Stimulated activated CD8-positive, alpha-beta memory T cell treated with anti-CD3 and anti-CD28 coated beads, Interleukin-7, amount 100 ng/mL, for 48 hours (primary cell): ENCODE data around the gene TK1.

Experiments
- DNase-seq, 2 donors: peaks; one replicate each; pipeline ENCODE4 v3.0.0-alpha.2; 2020; ENCODE audit warnings: low read depth in 1 of 2; ENCODE audit errors: extremely low read depth in 1 of 2

The TK1 gene

DNA sequence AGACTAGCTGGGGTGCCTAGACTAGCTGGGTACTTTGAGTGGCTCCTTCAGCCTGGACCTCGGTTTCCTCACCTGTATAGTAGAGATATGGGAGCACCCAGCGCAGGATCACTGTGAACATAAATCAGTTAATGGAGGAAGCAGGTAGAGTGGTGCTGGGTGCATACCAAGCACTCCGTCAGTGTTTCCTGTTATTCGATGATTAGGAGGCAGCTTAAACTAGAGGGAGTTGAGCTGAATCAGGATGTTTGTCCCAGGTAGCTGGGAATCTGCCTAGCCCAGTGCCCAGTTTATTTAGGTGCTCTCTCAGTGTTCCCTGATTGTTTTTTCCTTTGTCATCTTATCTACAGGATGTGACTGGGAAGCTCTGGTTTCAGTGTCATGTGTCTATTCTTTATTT lies 36.2 kb upstream of the TK1 start:
- no peak for DNase-seq

GRCh38 chr17:78219396-78220150 lies 32.7 kb upstream of the TK1 start:
- no peak for DNase-seq

GRCh38 chr17:78214706-78215061 lies 27.8 kb upstream of the TK1 start:
- no peak for DNase-seq

DNA sequence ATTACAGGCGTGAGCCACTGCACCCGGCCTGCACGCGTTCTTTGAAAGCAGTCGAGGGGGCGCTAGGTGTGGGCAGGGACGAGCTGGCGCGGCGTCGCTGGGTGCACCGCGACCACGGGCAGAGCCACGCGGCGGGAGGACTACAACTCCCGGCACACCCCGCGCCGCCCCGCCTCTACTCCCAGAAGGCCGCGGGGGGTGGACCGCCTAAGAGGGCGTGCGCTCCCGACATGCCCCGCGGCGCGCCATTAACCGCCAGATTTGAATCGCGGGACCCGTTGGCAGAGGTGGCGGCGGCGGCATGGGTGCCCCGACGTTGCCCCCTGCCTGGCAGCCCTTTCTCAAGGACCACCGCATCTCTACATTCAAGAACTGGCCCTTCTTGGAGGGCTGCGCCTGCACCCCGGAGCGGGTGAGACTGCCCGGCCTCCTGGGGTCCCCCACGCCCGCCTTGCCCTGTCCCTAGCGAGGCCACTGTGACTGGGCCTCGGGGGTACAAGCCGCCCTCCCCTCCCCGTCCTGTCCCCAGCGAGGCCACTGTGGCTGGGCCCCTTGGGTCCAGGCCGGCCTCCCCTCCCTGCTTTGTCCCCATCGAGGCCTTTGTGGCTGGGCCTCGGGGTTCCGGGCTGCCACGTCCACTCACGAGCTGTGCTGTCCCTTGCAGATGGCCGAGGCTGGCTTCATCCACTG lies 27.3 kb upstream of the TK1 start, which contains the start of gene BIRC5:
TSS of gene BIRC5 (plus strand) at position 238 of the 690 bp plus-strand sequence. CDS start at position 302, 64 bp downstream.
- peak; percentile 76 to 84 for DNase-seq

DNA sequence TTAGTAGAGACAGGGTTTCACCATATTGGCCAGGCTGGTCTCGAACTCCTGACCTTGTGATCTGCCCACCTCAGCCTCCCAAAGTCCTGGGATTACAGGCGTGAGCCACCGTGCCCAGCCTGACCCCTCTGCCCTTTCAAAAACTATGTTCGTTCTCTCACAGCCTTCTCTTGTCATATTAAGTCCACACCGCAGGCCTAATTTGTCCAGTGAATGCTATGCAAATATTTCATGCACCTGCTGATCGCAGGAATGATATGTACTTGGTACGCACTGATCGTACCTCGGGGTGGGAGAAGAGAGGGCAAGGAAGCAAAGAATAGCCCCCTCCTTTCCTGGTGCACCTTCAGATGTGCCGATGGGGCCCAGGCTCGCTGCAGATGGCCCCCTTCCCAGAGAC lies 24.2 kb upstream of the TK1 start:
- DNase-seq, result no peak

DNA sequence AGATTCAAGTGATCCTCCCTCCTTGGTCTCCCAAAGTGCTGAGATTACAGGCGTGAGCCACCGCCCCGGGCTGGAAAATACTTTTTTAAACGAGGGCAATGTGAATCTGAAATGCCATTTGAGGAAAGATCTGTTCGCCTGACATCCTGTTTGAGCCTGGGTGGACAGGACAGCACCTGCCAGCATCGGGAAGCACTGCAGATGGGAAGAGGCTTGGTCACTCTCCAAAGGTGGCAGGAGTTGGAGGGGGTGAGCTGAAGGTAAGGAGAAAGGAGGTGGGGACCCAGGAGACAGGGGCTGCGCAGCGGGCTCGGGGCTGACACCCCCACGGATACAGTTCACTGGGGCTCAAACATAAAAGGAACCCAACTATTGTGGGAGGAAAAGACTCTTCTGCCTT lies 23.3 kb upstream of the TK1 start:
- no peak for DNase-seq

DNA sequence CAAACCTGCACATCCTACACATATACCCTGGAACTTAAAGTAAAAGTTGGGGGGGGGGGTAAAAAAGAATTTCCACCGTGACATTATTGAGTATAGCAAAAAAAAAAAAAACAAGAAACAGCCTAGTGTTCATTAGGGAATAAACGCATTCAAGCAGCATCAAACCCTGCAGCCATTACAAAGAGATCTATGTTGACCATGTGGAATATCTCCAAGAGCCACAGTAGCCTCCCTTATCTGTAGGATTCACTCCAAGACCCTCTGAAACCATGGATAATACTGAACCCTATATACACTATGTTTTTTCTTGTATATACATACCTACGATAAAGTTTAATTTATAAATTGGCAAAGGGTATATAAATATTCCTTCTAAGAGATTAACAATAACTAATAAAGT lies 21.6 kb upstream of the TK1 start:
- DNase-seq, result no peak

DNA sequence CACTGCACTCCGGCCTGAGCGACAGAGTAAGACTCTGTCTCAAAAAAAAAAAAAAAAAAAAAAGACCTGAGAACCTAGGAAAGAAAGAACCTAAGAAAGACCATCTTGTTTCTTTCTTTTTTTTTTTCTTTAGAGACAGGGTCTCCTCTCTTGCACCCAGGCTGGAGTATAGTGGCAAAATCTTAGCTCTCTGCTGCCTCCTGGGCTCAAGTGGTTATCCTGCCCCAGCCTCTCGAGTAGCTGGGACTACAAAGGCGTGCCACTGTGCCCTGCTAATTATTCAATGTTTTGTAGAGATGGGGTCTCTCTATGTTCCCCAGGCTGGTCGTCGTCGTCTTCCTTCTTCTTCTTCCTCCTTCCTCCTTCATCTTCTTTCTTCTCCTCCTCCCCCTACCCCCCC lies 19.4 kb upstream of the TK1 start:
- DNase-seq, result no peak

GRCh38 chr17:78205124-78205775 lies 18.4 kb upstream of the TK1 start:
- no peak for DNase-seq

GRCh38 chr17:78204387-78205123 lies 17.7 kb upstream of the TK1 start:
- DNase-seq, result no peak

- DNase-seq, result no peak
These were observed 15.8 kb upstream of the TK1 start for GRCh38 chr17:78202666-78203065.

GRCh38 chr17:78200451-78200850 lies 13.6 kb upstream of the TK1 start:
- DNase-seq, result no peak

- DNase-seq, result no peak
These were observed 10.4 kb upstream of the TK1 start for GRCh38 chr17:78197147-78197832.

DNA sequence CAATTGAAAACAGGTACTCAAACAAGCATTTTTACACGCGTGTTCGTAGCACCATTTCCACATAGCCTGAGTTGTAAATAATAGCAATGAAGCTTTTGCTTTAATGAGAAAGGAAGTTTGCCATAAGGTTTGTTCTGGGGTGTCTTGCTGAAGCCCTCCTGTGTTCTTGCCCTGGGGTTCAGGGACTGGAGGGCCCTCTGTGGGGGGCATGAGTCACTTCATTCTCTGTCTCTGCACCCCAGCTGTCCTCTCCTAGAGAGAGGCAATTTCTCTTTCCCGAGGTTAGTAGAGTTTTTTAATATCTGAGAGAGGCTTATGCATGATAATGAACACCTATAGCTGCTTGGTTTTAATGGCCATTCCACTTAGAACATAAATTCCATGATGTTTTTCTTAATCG lies 9.9 kb upstream of the TK1 start:
- no peak for DNase-seq

GRCh38 chr17:78185981-78186691 lies 716 bp downstream of the TK1 start:
- DNase-seq, result no peak

- DNase-seq, result no peak
These were observed 2.0 kb downstream of the TK1 start for GRCh38 chr17:78184868-78185267.

DNA sequence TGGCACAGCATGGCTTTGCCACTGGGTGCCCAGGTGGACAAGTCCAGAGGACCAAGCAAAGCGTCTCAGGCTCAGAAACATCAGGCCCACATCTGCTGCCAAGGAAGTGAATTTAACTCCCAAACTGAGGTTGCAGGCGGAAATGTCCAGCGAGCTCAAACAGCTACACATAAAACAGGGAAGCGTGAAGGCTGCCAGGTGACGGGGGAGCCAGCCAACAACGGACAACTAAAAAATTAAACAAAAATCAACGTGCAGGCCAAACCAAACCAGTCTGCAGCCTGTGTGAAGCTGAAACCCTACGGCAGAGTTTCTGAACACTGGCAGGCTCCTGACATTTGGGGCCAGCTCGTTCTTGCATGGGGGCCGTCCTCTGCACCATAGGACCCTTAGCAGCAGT lies 2.5 kb downstream of the TK1 start:
- no peak for DNase-seq

DNA sequence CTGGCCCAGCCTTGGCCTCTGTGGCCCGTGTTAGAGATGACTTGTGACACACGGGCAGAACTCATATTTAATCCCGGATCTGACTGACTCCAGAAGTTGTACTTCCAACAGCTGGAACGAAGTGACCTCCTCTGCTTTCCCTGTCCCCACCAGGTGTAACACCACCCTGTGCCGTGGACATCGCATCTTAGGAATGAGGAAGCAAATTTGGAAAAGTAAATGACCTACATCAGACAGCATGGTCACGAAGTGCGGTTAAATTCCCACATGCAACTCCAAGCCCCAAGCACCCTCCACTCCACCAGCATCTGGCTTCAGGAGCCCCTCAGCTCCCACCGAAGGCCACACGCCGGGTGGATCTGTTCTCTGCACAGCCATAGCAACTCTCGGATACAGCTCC lies 2.9 kb downstream of the TK1 start:
- no peak for DNase-seq

DNA sequence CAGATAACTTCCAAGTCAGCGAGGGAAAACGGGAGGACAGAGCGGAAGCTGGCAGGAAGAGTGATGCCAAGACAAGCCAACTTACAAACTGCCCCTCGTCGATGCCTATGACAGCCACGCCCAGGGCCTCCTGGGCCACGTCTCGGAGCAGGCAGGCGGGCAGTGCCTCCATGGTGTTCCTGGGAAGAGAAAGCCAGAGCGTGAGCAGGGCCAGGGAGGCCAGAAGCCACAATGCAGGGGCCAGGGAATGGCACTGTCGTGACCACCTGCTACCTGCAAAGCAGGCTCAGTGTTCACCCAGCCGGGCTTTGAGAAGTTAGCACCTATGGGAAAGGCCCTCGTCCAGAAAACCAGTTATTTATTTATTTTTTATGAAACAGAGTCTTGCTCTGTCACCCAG lies 4.3 kb downstream of the TK1 start:
- no peak for DNase-seq

DNA sequence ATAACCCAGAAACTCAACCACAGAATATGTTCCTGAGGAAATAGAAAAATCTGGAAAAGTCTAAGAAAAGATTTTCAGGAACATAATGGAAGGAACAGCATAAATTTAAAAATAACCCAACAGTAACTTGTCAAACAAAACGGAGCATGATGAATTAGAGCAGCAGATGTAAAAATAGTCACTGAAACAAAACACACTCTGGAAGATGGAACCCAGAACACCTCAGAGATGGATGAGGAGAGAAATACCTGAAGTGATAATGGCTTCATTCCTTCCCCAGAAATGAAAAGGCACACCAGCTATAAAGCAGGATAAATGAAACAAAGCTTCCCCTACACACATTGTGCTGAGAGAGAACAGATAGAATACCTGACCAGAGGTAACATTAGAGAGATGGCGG lies 6.3 kb downstream of the TK1 start:
- no peak for DNase-seq
